ENCODE results near the gene TRIM63. TPM values are rescaled to one million over a fixed set of nuclear protein-coding genes. Genes with fewer than 3 reads are reported as not detected.

Gene TRIM63
- total RNA-seq, 1 experiment from 2014 or later, result not detected

DNA sequence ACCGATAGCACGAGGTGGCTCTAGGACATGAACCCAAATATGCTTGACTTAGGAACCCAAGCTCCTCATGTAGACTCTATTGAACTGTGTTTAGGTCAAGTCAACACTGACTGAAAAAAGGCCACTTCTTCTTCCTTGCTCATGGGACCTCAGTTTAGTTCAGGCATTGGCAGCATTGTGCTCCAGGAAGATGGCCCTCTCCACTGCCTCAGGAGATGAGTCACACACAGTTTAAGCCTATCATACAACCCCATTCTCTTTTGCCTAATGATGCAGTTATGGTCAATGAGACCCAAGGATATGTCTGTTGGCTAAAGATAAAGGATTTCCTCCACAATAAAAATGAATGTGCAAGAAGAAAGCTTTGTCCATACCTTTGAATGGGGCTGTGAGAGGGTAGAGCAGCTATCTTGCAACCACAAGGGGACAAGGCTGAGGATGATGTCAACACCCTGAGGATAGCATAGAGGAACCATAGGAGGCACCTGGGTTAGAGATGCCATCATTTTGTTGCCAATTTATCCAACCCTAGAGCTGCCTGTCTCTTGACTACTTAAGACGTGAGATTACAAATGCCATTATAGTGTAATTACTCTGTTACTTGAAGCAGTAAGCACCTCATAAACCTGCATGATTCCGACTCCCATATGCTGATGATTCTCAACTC, 3.0 kb upstream of the TRIM63 start:
- Histone ChIP-seq H4K8ac (replicated peaks; ENCODE audit: insufficient read length, low read depth, low read length) (no peak overlapping the region), H3K23ac (ENCODE audit: insufficient read length, low read depth, low read length) (no peak overlapping the region), H3K9ac (ENCODE audit: extremely low read depth, insufficient read length, low read length) (no peak overlapping the region), H3K27me3 (ENCODE audit: insufficient read depth, low read length) (no peaks in the 10 kb centered on the region), H4K20me1 (ENCODE audit: control insufficient read depth, insufficient read depth, insufficient read length) (no peaks in the 10 kb centered on the region), H3K27ac (ENCODE audit: insufficient read length, low read depth, low read length) (no peak overlapping the region), H3K23me2 (ENCODE audit: insufficient read length, low read depth, low read length, poor library complexity, severe bottlenecking) (no peaks in the 10 kb centered on the region), H3T11ph (ENCODE audit: low read length) (no peak overlapping the region), H3K4ac (ENCODE audit: low read depth, low read length) (no peak overlapping the region), H3K79me1 (ENCODE audit: insufficient read depth, low read depth, low read length, poor library complexity, severe bottlenecking) (no peaks in the 10 kb centered on the region), H2BK5ac (ENCODE audit: insufficient read length, low read length) (no peak overlapping the region), H3K4me1 (ENCODE audit: insufficient read depth, low read length) (no peaks in the 10 kb centered on the region), H4K5ac (ENCODE audit: insufficient read length, low read depth, low read length) (no peak overlapping the region), H3K18ac (ENCODE audit: insufficient read length, low read depth, low read length) (no peak overlapping the region), H2AK5ac (ENCODE audit: insufficient read length, low read length) (no peak overlapping the region), H2AFZ (ENCODE audit: low read length) (no peak overlapping the region), H3K79me2 (ENCODE audit: insufficient read depth, low read length) (no peaks in the 10 kb centered on the region), H3K56ac (ENCODE audit: insufficient read length, low read depth, low read length) (no peak overlapping the region), H2BK20ac (ENCODE audit: low read depth, low read length, poor library complexity, severe bottlenecking) (no peak overlapping the region), H4K91ac (ENCODE audit: insufficient read length, low read depth, low read length) (no peak overlapping the region), H2BK15ac (ENCODE audit: low read depth, low read length) (no peak overlapping the region), H3K9me3 (ENCODE audit: control insufficient read depth, low read depth, low read length) (no peaks in the 10 kb centered on the region), H2BK12ac (ENCODE audit: insufficient read length, low read depth, low read length) (no peak overlapping the region), H3K4me2 (ENCODE audit: insufficient read depth, insufficient read length, low read length) (no peak overlapping the region), H2BK120ac (ENCODE audit: low read depth, low read length, poor library complexity, severe bottlenecking) (no peak overlapping the region), H3K14ac (ENCODE audit: insufficient read depth, low read length) (no peak overlapping the region)
- Mint-ChIP-seq H3K27me3 (ENCODE audit: low read depth) (peaks cover 32% of the 10 kb centered on the region), H3K27ac (no peak overlapping the region), H3K36me3 (ENCODE audit: insufficient read depth in 1 of 3, low read depth in 3 of 3) (no peaks in the 10 kb centered on the region; a peak in 1 of 7 replicates), H3K9me3 (no peaks in the 10 kb centered on the region; a peak in 1 of 5 replicates), H3K4me1 (peaks cover 10 to 17% of the 10 kb centered on the region in 2 experiments), H3K4me3 (no peak overlapping the region)
- no CpG with 5 or more reads among the region's 4 CpGs for WGBS (ENCODE audit: extremely low coverage, insufficient read length, low lambda C conversion rate)
- TF ChIP-seq, protein P1, sequence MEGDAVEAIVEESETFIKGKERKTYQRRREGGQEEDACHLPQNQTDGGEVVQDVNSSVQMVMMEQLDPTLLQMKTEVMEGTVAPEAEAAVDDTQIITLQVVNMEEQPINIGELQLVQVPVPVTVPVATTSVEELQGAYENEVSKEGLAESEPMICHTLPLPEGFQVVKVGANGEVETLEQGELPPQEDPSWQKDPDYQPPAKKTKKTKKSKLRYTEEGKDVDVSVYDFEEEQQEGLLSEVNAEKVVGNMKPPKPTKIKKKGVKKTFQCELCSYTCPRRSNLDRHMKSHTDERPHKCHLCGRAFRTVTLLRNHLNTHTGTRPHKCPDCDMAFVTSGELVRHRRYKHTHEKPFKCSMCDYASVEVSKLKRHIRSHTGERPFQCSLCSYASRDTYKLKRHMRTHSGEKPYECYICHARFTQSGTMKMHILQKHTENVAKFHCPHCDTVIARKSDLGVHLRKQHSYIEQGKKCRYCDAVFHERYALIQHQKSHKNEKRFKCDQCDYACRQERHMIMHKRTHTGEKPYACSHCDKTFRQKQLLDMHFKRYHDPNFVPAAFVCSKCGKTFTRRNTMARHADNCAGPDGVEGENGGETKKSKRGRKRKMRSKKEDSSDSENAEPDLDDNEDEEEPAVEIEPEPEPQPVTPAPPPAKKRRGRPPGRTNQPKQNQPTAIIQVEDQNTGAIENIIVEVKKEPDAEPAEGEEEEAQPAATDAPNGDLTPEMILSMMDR (conservative IDR thresholded peaks at IDR 0.05), result no peak
- DNase-seq, result no peak
